Tibial artery (tissue), 4 donors: ENCODE data around the gene PTMS.

Experiments used
- DNase-seq, 2 donors: peaks; one replicate each; pipeline ENCODE4 v3.0.0-alpha.2; 2019
- H3K27ac ChIP-seq, 2 donors: fragments of 200-600 bp; sonication (generic) in 1 of 2; 1 replicate in 1 of 2; 2 replicates in 1 of 2; pipeline ENCODE4 v1.5.1; 2018 to 2019; ENCODE audit warnings: mild to moderate bottlenecking in 1 of 2
- H3K27me3 ChIP-seq, 2 donors: fragments of 200-600 bp; sonication (generic) in 1 of 2; one replicate each; pipeline versions ENCODE4 v1.5.1 to v1.6.0; 2016 to 2019
- H3K36me3 ChIP-seq, 3 donors: fragments of 200-600 bp; sonication (generic) in 2 of 3; one replicate each; pipeline ENCODE4 v1.5.1; 2016 to 2019; ENCODE audit warnings: mild to moderate bottlenecking in 2 of 3
- H3K4me1 ChIP-seq, 4 donors: fragments of 200-600 bp; sonication (generic) in 2 of 4; 1 replicate in 3 of 4; 2 replicates in 1 of 4; pipeline ENCODE4 v1.5.1; 2016 to 2019
- H3K4me3 ChIP-seq, 2 donors: fragments of 200-600 bp; sonication (generic) in 1 of 2; 1 replicate in 1 of 2; 2 replicates in 1 of 2; pipeline ENCODE4 v1.5.1; 2018 to 2019; ENCODE audit warnings: mild to moderate bottlenecking in 2 of 2
- H3K9me3 ChIP-seq, 3 donors: fragments of 200-600 bp; sonication (generic) in 1 of 3; one replicate each; pipeline ENCODE4 v1.5.1; 2016 to 2019
- intact Hi-C: fragments of 100-400 bp; cut with DNase I; formaldehyde crosslinking; loops from one replicate; pipeline ENCODE4 v1.15.0; 2023; ENCODE audit warnings: low total_unique reads
- TF ChIP-seq, protein P1 (sequence below), 2 experiments: fragments of 200-600 bp in 1 of 2; fragments of 450-650 bp in 1 of 2; IDR thresholded peaks; one replicate each; pipeline ENCODE4 v1.5.1; 2017 to 2019; ENCODE audit warnings: antibody characterized with exemption in 2 of 2, mild to moderate bottlenecking in 1 of 2, moderate library complexity in 1 of 2

The PTMS gene

DNA sequence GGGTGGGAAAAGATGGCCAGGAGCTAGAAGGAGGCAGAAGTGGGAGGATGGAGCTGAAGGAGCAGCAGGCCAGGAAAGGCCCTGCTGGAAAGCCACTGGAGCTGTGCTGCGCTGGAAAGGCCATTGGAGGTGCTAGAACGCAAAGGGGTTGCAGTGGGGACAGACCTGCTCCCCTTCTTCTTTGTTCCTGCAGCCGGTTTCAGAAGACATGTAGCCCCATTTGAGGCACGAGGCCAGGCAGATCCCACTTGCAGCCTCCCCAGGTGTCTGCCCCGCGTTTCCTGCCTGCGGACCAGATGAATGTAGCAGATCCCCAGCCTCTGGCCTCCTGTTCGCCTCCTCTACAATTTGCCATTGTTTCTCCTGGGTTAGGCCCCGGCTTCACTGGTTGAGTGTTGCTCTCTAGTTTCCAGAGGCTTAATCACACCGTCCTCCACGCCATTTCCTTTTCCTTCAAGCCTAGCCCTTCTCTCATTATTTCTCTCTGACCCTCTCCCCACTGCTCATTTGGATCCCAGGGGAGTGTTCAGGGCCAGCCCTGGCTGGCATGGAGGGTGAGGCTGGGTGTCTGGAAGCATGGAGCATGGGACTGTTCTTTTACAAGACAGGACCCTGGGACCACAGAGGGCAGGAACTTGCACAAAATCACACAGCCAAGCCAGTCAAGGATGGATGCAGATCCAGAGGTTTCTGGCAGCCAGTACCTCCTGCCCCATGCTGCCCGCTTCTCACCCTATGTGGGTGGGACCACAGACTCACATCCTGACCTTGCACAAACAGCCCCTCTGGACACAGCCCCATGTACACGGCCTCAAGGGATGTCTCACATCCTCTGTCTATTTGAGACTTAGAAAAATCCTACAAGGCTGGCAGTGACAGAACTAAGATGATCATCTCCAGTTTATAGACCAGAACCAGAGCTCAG is 53.2 kb downstream of the PTMS start:
- Histone ChIP-seq H3K27ac (no peak overlapping the region), H3K36me3 (no peaks in the 10 kb centered on the region), H3K4me1 (peaks cover 0 to 14% (median 12%) of the 10 kb centered on the region in 4 donors), H3K9me3 (no peaks in the 10 kb centered on the region), H3K4me3 (no peak overlapping the region), H3K27me3 (peaks cover 0 to 69% of the 10 kb centered on the region in 2 donors)
- TF ChIP-seq, protein P1, sequence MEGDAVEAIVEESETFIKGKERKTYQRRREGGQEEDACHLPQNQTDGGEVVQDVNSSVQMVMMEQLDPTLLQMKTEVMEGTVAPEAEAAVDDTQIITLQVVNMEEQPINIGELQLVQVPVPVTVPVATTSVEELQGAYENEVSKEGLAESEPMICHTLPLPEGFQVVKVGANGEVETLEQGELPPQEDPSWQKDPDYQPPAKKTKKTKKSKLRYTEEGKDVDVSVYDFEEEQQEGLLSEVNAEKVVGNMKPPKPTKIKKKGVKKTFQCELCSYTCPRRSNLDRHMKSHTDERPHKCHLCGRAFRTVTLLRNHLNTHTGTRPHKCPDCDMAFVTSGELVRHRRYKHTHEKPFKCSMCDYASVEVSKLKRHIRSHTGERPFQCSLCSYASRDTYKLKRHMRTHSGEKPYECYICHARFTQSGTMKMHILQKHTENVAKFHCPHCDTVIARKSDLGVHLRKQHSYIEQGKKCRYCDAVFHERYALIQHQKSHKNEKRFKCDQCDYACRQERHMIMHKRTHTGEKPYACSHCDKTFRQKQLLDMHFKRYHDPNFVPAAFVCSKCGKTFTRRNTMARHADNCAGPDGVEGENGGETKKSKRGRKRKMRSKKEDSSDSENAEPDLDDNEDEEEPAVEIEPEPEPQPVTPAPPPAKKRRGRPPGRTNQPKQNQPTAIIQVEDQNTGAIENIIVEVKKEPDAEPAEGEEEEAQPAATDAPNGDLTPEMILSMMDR (IDR thresholded peaks at IDR 0.05) = no peak
- intact Hi-C loops = no loop called here
- DNase-seq = no peak

DNA sequence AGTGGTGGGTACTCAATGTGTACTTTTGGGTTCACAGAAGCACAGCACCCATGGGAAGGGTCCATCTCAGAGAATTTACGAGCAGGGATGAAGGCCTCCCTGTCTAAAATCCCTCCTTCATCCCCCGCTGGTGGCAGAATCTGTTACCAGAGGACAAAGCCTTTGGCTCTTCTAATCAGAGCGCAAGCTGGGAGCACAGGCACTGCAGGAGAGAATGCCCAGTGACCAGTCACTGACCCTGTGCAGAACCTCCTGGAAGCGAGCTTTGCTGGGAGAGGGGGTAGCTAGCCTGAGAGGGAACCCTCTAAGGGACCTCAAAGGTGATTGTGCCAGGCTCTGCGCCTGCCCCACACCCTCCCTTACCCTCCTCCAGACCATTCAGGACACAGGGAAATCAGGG is 54.0 kb downstream of the PTMS start:
- intact Hi-C loops = no loop called here
- TF ChIP-seq, protein P1 (IDR thresholded peaks at IDR 0.05) = no peak
- Histone ChIP-seq H3K9me3 (no peaks in the 10 kb centered on the region), H3K27ac (no peak overlapping the region), H3K27me3 (peaks cover 0 to 68% of the 10 kb centered on the region in 2 donors), H3K4me1 (peaks cover 0 to 18% (median 15%) of the 10 kb centered on the region in 4 donors), H3K4me3 (no peak overlapping the region), H3K36me3 (no peaks in the 10 kb centered on the region)
- DNase-seq = no peak
